Adrenal gland (tissue), 12 donors: ENCODE measurements around the gene RNLS. TPM values are rescaled to one million over a fixed set of nuclear protein-coding genes. Genes with fewer than 3 reads are reported as not detected.

Experiments used
- DNase-seq, 7 donors: peaks; one replicate each; pipeline ENCODE4 v3.0.0-alpha.2; 2019 to 2020
- H3K27ac ChIP-seq, 5 donors: fragments of 200-600 bp; sonication (generic) in 4 of 5; 1 replicate in 3 of 5; 2 replicates in 2 of 5; pipeline versions ENCODE4 v1.5.1 to v1.8.0; 2016 to 2020; ENCODE audit warnings: mild to moderate bottlenecking in 1 of 5
- H3K27me3 ChIP-seq: fragments of 200-600 bp; 2 replicates; pipeline ENCODE4 v1.8.0; 2021
- H3K36me3 ChIP-seq, 2 donors: fragments of 200-600 bp; replicated peaks in 1 of 2; 1 replicate in 1 of 2; 2 replicates in 1 of 2; pipeline versions ENCODE4 v1.5.1 to v1.8.0; 2018 to 2022
- H3K4me1 ChIP-seq, 2 donors: fragments of 200-600 bp; replicated peaks in 1 of 2; 1 replicate in 1 of 2; 2 replicates in 1 of 2; pipeline versions ENCODE4 v1.5.1 to v1.8.0; 2018 to 2021
- H3K4me3 ChIP-seq, 4 donors: fragments of 200-600 bp; sonication (generic) in 3 of 4; one replicate each; pipeline ENCODE4 v1.5.1; 2016 to 2018
- H3K9me3 ChIP-seq, 3 donors: fragments of 200-600 bp; sonication (generic) in 1 of 3; replicated peaks in 1 of 3; 1 replicate in 2 of 3; 2 replicates in 1 of 3; pipeline versions ENCODE4 v1.5.1 to v1.8.0; 2016 to 2021
- CTCF ChIP-seq, 6 experiments: fragments of 450-650 bp in 4 of 6; fragments of 200-600 bp in 2 of 6; sonication (generic) in 1 of 6; IDR thresholded peaks; 1 replicate in 5 of 6; 2 replicates in 1 of 6; pipeline versions ENCODE4 v1.5.1 to v1.8.0; 2016 to 2021; ENCODE audit warnings: antibody characterized with exemption in 6 of 6, mild to moderate bottlenecking in 2 of 6, moderate library complexity in 1 of 6
- POLR2A ChIP-seq, 2 donors: fragments of 450-650 bp; IDR thresholded peaks; one replicate each; pipeline ENCODE4 v1.6.1; 2017; ENCODE audit warnings: antibody characterized with exemption in 2 of 2, mild to moderate bottlenecking in 2 of 2, moderate library complexity in 1 of 2
- WGBS, 4 donors: extraction: QIAGEN DNeasy Blood & Tissue Kit in 2 of 4; methylation state at CpG; one replicate each; pipeline versions ENCODE4 v1.1.5 to v1.1.7; 2013 to 2017; 5-methylcytosine and 5-hydroxymethylcytosine counted together
- intact Hi-C, 2 donors: fragments of 100-400 bp; cut with DNase I; formaldehyde crosslinking; loops; one replicate each; pipeline versions ENCODE4 v1.14.1 to v1.15.0; 2022 to 2023
- polyA plus RNA-seq, 3 donors: library from polyadenylated mRNA; stranded (reverse); fragments of 200-250 nt in 2 of 3; fragments of 350-450 nt in 1 of 3; fragmentation: Illumina TruSeq in 1 of 3; extraction: RNeasy Lipid Tissue Mini Kit (QIAGEN cat#74804) in 1 of 3; gene quantifications; one replicate each; pipeline ENCODE4 v1.2.3, GENCODE V29; 2013 to 2014
- total RNA-seq, 9 donors: library from RNA; depleted of rRNA in 4 of 9; stranded (reverse); fragments of >200 nt in 4 of 9; fragments of 120-200 nt in 1 of 9; fragmentation: NEBNext Ultra II Directional in 1 of 9; extraction: Animal tissue kit (Norgen Biotek cat#: 25700) in 1 of 9; gene quantifications; one replicate each; pipeline versions ENCODE4 v1.1.0 to v1.2.4, GENCODE V29; 2013 to 2023
- donor health status: healthy with polysubstance abuse.
- donor health status: Bipolar disorder and iron deficiency.
- donor health status: DM: yes; HTN: yes; CAD: no.
- donor health status: DM: no; HTN: no; CAD: no.
- donor health status: DM: no; HTN: no; CAD: no.
- donor health status: DM: yes; HTN: yes; CAD: no.

RNLS gene
- total and polyA plus RNA-seq, 12 donors, result 7.2 to 51.3 (median 27.9) TPM

- intact Hi-C loops, result no loop called here
- no peak for DNase-seq
- H3K4me3 ChIP-seq, result no peak overlapping the region
- no peaks in the 10 kb centered on the region for H3K9me3 ChIP-seq
- no peaks in the 10 kb centered on the region for H3K27me3 ChIP-seq
- no peak overlapping the region for H3K27ac ChIP-seq
- 67 to 75% (median 70%) methylated on average over 4 of the region's 4 CpGs for WGBS, 4 donors
- TF ChIP-seq POLR2A (IDR thresholded peaks at IDR 0.05), result no peak
- no peak for TF ChIP-seq CTCF (IDR thresholded peaks at IDR 0.05)
- peaks cover 0 to 8% of the 10 kb centered on the region in 2 donors for H3K4me1 ChIP-seq
- H3K36me3 ChIP-seq, result no peaks in the 10 kb centered on the region
Observed at GRCh38 chr10:88273567-88273966, 309.6 kb downstream of the RNLS start.

- no peaks in the 10 kb centered on the region for H3K9me3 ChIP-seq
- 55 to 82% (median 73%) methylated on average over 5 of the region's 5 CpGs for WGBS, 4 donors
- H3K4me3 ChIP-seq, result no peak overlapping the region
- peak in 1 of 7 donors; percentile 6 for DNase-seq
- no peak for TF ChIP-seq CTCF (IDR thresholded peaks at IDR 0.05)
- no peak for TF ChIP-seq POLR2A (IDR thresholded peaks at IDR 0.05)
- H3K4me1 ChIP-seq, result peaks cover 0 to 8% of the 10 kb centered on the region in 2 donors
- H3K36me3 ChIP-seq, result no peaks in the 10 kb centered on the region
- no peaks in the 10 kb centered on the region for H3K27me3 ChIP-seq
- H3K27ac ChIP-seq, result peak overlapping the region in 2 of 5 donors; percentile 19 to 53
- intact Hi-C loops, result no loop called here
Observed at GRCh38 chr10:88271761-88272543, 311.2 kb downstream of the RNLS start.

- no peak for TF ChIP-seq CTCF (IDR thresholded peaks at IDR 0.05)
- no peak for TF ChIP-seq POLR2A (IDR thresholded peaks at IDR 0.05)
- DNase-seq, result peak in 4 of 7 donors; percentile 21 to 56 (median 30)
- peaks cover 0 to 8% of the 10 kb centered on the region in 2 donors for H3K4me1 ChIP-seq
- H3K27me3 ChIP-seq, result no peaks in the 10 kb centered on the region
- intact Hi-C loops, result no loop called here
- H3K9me3 ChIP-seq, result no peaks in the 10 kb centered on the region
- no peaks in the 10 kb centered on the region for H3K36me3 ChIP-seq
- 67 to 82% (median 78%) methylated on average over 6 of the region's 6 CpGs for WGBS, 4 donors
- no peak overlapping the region for H3K4me3 ChIP-seq
- H3K27ac ChIP-seq, result peak overlapping the region in 2 of 5 donors; percentile 19 to 53
Observed at GRCh38 chr10:88270871-88271713, 312.0 kb downstream of the RNLS start.

- Histone ChIP-seq H3K4me1 (peaks cover 0 to 8% of the 10 kb centered on the region in 2 donors), H3K4me3 (no peak overlapping the region), H3K27ac (peak overlapping the region in 1 of 5 donors; percentile 19), H3K9me3 (no peaks in the 10 kb centered on the region), H3K36me3 (no peaks in the 10 kb centered on the region), H3K27me3 (no peaks in the 10 kb centered on the region)
- no peak for TF ChIP-seq CTCF (IDR thresholded peaks at IDR 0.05)
- no peak for TF ChIP-seq POLR2A (IDR thresholded peaks at IDR 0.05)
- 94 to 95% (median 94%) methylated on average over 9 of the region's 9 CpGs for WGBS, 4 donors
- no peak for DNase-seq
- intact Hi-C loops, result no loop called here
Observed at GRCh38 chr10:88270061-88270808, 312.9 kb downstream of the RNLS start.
